ENCODE results near the gene COA7. TPM values are rescaled to one million over a fixed set of nuclear protein-coding genes. Genes with fewer than 3 reads are reported as not detected.
"Not testable (repeated sequence)": the region's sequence is repeated elsewhere in the genome, so short reads cannot be mapped to it uniquely, and the experiment has no call there.

Gene COA7
- total and polyA plus RNA-seq, 10 donors: 1.9 to 12.8 (median 7.8) TPM

- H3K27me3 ChIP-seq (replicated peaks in 1 of 7): no peaks in the 10 kb centered on the region
- peak within 1 kb of the TSS; percentile 68 to 95 (median 89) for H3K27ac ChIP-seq
- peak within 1 kb of the TSS; percentile 67 to 98 (median 81) for H3K4me3 ChIP-seq
- H3K36me3 ChIP-seq: peaks cover 0 to 5% (median 0%) of the 10 kb centered on the region in 6 donors
- H3K9me3 ChIP-seq: no peaks in the 10 kb centered on the region
- H3K4me1 ChIP-seq: peaks cover 9 to 36% (median 28%) of the 10 kb centered on the region in 6 donors
- peak in 2 of 11 experiments; percentile 21 to 26 for TF ChIP-seq CTCF (IDR thresholded peaks at IDR 0.05 in 8 of 11, conservative IDR thresholded peaks at IDR 0.05 in 3 of 11)
- peak in 1 of 3 donors; percentile 26 for TF ChIP-seq POLR2A (IDR thresholded peaks at IDR 0.05)
- TF ChIP-seq POLR2AphosphoS5 (IDR thresholded peaks at IDR 0.05): peak; percentile 79 to 91 (median 83)
- peak; percentile 98 for DNase-seq
- intact Hi-C loops (cut with DNase I; ENCODE audit: low total_unique reads): no loop called here
- WGBS, 5 donors: 0 to 1% (median 0%) methylated on average over 32 to 59 of the region's 59 CpGs
These were observed 28.3 kb upstream of the COA7 start, which contains the start of gene ZYG11B for GRCh38 chr1:52726265-52727113. TSS of gene ZYG11B (plus strand) at chr1:52726453. CDS start at chr1:52726654, 201 bp downstream.

GRCh38 chr1:52725903-52726264 lies 27.7 kb upstream of the COA7 start:
- Histone ChIP-seq H3K27me3 (replicated peaks in 1 of 7) (no peaks in the 10 kb centered on the region), H3K36me3 (peaks cover 0 to 5% (median 0%) of the 10 kb centered on the region in 6 donors), H3K4me1 (peaks cover 9 to 36% (median 28%) of the 10 kb centered on the region in 6 donors), H3K27ac (peak overlapping the region in 7 of 8 donors; percentile 68 to 95 (median 90)), H3K4me3 (peak overlapping the region; percentile 67 to 98 (median 81)), H3K9me3 (no peaks in the 10 kb centered on the region)
- intact Hi-C loops (cut with DNase I; ENCODE audit: low total_unique reads): no loop called here
- 7 to 15% (median 10%) methylated on average over 5 to 6 of the region's 6 CpGs for WGBS, 5 donors
- TF ChIP-seq POLR2A (IDR thresholded peaks at IDR 0.05) (no peak), POLR2AphosphoS5 (IDR thresholded peaks at IDR 0.05) (no peak), CTCF (IDR thresholded peaks at IDR 0.05 in 8 of 11, conservative IDR thresholded peaks at IDR 0.05 in 3 of 11) (no peak)
- no peak for DNase-seq

- intact Hi-C loops (cut with DNase I; ENCODE audit: low total_unique reads): no loop called here
- WGBS, 5 donors: 64 to 79% (median 73%) methylated on average over 4 of the region's 4 CpGs
- DNase-seq: no peak
- H3K27ac ChIP-seq: no peak overlapping the region
- peaks cover 7 to 27% (median 20%) of the 10 kb centered on the region in 6 donors for H3K4me1 ChIP-seq
- no peaks in the 10 kb centered on the region for H3K36me3 ChIP-seq
- H3K27me3 ChIP-seq (replicated peaks in 1 of 7): no peaks in the 10 kb centered on the region
- no peaks in the 10 kb centered on the region for H3K9me3 ChIP-seq
- no peak overlapping the region for H3K4me3 ChIP-seq
- TF ChIP-seq CTCF (IDR thresholded peaks at IDR 0.05 in 8 of 11, conservative IDR thresholded peaks at IDR 0.05 in 3 of 11) (no peak), POLR2AphosphoS5 (IDR thresholded peaks at IDR 0.05) (no peak), POLR2A (IDR thresholded peaks at IDR 0.05) (no peak)
These were observed 25.1 kb upstream of the COA7 start for GRCh38 chr1:52723260-52723659.

- H3K4me3 ChIP-seq; DNase-seq; H3K36me3 ChIP-seq; H3K27me3 ChIP-seq (replicated peaks in 1 of 7); intact Hi-C loops (cut with DNase I; ENCODE audit: low total_unique reads); H3K4me1 ChIP-seq; H3K9me3 ChIP-seq; H3K27ac ChIP-seq: not testable (repeated sequence)
- whole genome bisulfite sequencing, 5 donors: 93 to 97% (median 94%) methylated on average over 6 of the region's 6 CpGs
These were observed 17.1 kb upstream of the COA7 start for GRCh38 chr1:52715296-52715695.
